Stromal cell of bone marrow (primary cell): ENCODE results near the gene MYH16.
"Not testable (repeated sequence)": the region's sequence is repeated elsewhere in the genome, so short reads cannot be mapped to it uniquely, and the experiment has no call there.

ENCODE experiments used
- DNase-seq: peaks from one replicate; pipeline ENCODE4 v3.0.0-alpha.2; 2012; ENCODE audit warnings: low read depth

Gene MYH16

DNA sequence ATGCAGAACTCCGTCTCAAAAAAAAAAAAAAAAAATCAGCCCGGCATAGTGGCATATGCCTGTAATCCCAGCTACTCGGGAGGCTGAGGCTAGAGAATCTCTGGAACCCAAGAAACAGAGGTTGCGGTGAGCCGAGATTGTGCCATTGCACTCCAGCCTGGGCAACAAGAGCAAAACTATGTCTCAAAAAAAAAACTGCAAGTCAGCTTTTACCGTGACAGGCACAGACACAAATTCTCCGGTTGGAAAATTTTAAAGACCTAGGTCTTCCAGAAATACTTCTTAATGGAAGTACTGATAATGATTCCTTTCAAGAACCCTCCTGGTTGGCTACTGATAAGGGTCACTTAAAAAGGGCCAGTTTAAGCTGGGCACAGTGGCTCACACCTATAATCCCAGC, 82.5 kb downstream of the MYH16 start:
- no peak for DNase-seq

DNA sequence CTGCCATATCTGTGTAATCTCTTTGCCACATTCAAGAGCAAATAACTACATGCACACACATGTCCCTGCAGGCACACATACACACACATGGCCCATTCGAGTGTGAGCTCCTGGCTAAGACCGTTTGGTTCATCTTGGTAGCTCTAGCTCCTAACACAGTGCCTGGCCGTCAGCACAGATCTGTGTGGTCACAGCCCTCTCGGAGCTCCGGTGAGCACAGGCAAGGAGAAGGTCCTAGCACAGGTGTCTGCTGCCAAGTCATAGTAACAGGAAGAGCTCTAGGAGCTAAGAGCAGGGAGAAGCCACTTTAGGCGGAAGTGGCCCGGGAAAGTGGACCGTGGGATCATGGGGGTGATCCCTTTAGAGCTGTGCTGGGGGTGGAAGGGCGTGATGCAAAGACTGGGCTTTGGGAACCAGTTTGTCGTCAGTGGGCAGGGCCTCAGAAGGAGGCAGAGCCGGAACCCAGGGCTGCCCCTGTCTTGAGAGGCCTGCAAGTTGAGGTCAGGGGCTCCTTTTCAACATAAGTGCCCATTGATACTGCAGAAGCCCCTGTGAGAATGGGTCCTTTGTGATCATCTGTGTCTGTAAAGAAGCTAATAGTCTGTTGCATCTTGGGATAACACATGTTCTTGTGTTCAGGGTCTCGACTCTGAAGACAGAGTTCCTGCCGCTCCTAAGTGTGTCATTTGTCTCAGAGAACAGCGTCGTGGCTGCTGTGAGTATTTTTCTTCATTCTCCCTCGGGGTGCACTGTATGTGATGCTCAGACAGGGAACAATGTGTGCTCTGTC, 85.3 kb downstream of the MYH16 start:
- DNase-seq = no peak

DNA sequence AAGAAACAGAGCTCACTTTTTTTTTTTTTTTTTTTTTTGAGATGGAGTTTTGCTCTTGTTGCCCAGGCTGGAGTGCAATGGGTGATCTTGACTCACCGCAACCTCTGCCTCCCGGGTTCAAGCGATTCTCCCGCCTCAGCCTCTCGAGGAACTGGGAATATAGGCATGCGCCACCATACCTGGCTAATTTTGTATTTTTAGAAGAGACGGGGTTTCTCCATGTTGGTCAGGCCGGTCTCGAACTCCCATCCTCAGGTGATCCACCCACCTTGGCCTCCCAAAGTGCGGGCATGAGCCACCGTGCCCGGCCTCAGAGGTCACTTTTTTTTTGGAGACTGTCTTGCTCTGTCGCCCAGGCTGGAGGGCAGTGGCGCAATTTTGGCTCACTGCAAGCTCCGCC, 85.9 kb downstream of the MYH16 start:
- DNase-seq = not testable (repeated sequence)

DNA sequence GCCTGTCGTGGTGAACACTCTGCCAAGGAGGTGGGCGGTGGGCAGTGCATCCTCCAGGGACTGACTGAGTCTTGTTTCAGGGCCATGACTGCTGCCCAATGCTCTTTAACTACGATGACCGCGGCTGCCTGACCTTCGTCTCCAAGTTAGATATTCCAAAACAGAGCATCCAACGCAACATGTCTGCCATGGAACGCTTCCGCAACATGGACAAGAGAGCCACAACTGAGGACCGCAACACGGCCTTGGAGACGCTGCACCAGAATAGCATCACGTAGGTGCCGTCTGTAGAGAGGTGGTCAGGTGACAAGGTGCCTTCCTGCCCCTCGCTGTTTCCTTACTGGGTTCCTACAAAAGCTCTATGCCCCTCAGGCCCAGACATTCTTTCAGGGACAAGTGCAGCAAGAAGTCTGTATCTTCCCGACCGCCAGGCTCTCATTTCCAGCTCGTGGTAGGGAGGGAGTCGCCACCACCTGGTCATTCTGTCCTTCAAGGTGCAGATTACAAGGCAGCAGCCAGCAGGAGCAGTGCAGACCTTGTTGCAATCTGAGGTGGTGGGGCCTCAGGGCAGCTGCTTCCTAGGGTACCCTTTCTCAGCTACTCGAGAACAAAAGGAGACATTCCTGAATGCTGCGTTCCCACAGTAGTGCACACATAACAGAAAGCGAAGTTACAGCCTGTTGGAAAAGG, 87.0 kb downstream of the MYH16 start:
- no peak for DNase-seq
